HG03097 (cell line): ENCODE measurements around the gene VPS52.

Experiments used
- ATAC-seq: cut with Tn5 transposase; IDR thresholded peaks from one replicate; pipeline ENCODE4 v1.9.1; 2021; ENCODE audit not compliant: unreplicated experiment, low FRiP score

The VPS52 gene

GRCh38 chr6:33215271-33216116 is 56.2 kb downstream of the VPS52 start:
- no peak for ATAC-seq

GRCh38 chr6:33213989-33214335 is 57.7 kb downstream of the VPS52 start:
- ATAC-seq: no peak

- no peak for ATAC-seq
Observed at GRCh38 chr6:33213166-33213988, 58.3 kb downstream of the VPS52 start.

- no peak for ATAC-seq
Observed at GRCh38 chr6:33212857-33213165, 58.9 kb downstream of the VPS52 start.

- no peak for ATAC-seq
Observed at GRCh38 chr6:33211666-33212422, 59.8 kb downstream of the VPS52 start.

- no peak for ATAC-seq
Observed at GRCh38 chr6:33211136-33211535, 60.5 kb downstream of the VPS52 start.

- ATAC-seq: no peak
Observed at GRCh38 chr6:33209856-33210255, 61.8 kb downstream of the VPS52 start.

- ATAC-seq: no peak
Observed at GRCh38 chr6:33208091-33208967, 63.3 kb downstream of the VPS52 start, which contains the start of gene RING1. Gene RING1, plus strand, starts transcription at chr6:33208500. Its CDS starts 323 bp downstream, at chr6:33208823.

GRCh38 chr6:33207552-33208090 is 64.1 kb downstream of the VPS52 start:
- no peak for ATAC-seq

- no peak for ATAC-seq
Observed at GRCh38 chr6:33206864-33207551, 64.7 kb downstream of the VPS52 start.

GRCh38 chr6:33206027-33206863 is 65.4 kb downstream of the VPS52 start:
- no peak for ATAC-seq

GRCh38 chr6:33205191-33206026 is 66.3 kb downstream of the VPS52 start:
- ATAC-seq: no peak

- peak; percentile 32 for ATAC-seq
Observed at GRCh38 chr6:33204415-33205190, 67.1 kb downstream of the VPS52 start, which contains the start of gene HSD17B8. Gene HSD17B8, plus strand, starts transcription at chr6:33204655. Its CDS starts 14 bp downstream, at chr6:33204669.

- ATAC-seq: no peak
Observed at GRCh38 chr6:33204165-33204414, 67.6 kb downstream of the VPS52 start.

GRCh38 chr6:33203443-33204164 is 68.1 kb downstream of the VPS52 start:
- ATAC-seq: no peak

- no peak for ATAC-seq
Observed at GRCh38 chr6:33202799-33203198, 68.9 kb downstream of the VPS52 start.
